ENCODE measurements around the gene AFP. TPM values are rescaled to one million over a fixed set of nuclear protein-coding genes. Genes with fewer than 3 reads are reported as not detected.

The AFP gene
- total RNA-seq, 2 experiments from 2014 or later = not detected

DNA sequence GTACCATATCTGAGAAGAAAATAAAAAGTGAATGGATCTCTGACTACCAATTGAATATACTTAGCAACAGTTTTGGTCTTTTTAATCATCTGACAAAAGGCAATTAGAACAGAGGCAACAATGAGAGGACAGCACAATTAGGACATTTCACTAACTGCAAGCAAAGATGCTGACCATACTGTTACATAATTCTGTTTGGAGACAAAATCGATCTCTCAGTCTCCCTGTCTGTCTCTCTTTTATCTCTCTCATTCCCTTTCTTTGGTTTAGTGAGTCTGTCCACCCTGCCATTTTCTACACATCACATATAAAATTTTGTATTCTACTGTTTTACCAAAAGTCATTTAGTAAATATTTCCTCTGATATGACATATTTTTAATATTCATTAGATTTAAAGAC lies 43.3 kb downstream of the AFP start:
- no peaks in the 10 kb centered on the region for H3K4me1 Mint-ChIP-seq
- ATAC-seq (no peak), DNase-seq (no peak)
- no peaks in the 10 kb centered on the region for H3K27me3 Mint-ChIP-seq
- CTCF ChIA-PET = no interaction called here
- H3K9me3 Mint-ChIP-seq (ENCODE audit: low read depth) = peaks cover 6% of the 10 kb centered on the region
- no peak overlapping the region for H3K4me3 Mint-ChIP-seq
- H3K27ac Mint-ChIP-seq = no peak overlapping the region
- H3K36me3 Mint-ChIP-seq = no peaks in the 10 kb centered on the region

DNA sequence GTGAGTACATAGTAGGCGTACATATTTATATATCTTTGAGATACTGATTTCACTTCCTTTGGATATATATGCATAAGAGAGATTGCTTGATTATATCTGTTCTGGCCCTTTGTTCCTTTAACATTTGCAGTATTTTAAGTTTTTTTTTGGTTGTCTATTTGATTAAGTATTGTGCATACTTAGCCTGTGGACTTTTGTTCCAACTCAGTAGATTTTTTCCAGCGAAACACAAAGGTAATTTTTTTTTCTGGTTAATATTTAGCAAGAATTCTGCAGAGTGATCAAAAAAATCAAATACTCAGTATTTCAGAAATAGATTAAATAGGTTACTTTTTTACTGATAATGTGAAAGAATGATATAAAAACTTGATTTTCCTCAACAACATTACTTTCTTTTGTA lies 45.3 kb downstream of the AFP start, which contains the start of gene AFM:
AFM (plus strand) TSS at position 388 of the 400 bp plus-strand sequence. CDS start 31 bp downstream, outside the sequence.
- no peaks in the 10 kb centered on the region for H3K36me3 Mint-ChIP-seq
- no peak within 1 kb of the TSS for H3K27ac Mint-ChIP-seq
- CTCF ChIA-PET = no interaction called here
- no peaks in the 10 kb centered on the region for H3K9me3 Mint-ChIP-seq (ENCODE audit: low read depth)
- H3K4me1 Mint-ChIP-seq = no peaks in the 10 kb centered on the region
- DNase-seq = no peak
- no peak for ATAC-seq
- no peak within 1 kb of the TSS for H3K4me3 Mint-ChIP-seq
- no peaks in the 10 kb centered on the region for H3K27me3 Mint-ChIP-seq

DNA sequence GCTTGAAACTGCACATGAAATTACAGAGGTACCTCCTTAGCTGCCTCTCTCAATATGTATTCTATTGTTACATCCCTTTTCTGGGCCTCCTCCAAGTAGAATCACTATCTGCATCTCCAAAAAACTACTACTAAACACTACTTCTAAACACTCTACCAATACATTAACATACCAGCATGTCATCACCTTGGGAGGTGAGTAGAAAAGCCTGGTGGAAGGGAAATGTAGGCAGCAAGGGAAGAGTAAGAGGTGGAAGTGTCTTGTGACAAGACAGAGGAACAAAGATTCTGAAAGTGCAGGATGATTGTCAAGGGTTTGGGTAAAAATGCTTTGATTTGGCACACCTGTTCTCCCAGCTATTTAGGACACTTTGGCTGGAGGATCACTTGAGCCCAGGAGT lies 49.1 kb downstream of the AFP start:
- Mint-ChIP-seq H3K4me3 (no peak overlapping the region), H3K27me3 (no peaks in the 10 kb centered on the region), H3K27ac (no peak overlapping the region), H3K4me1 (no peaks in the 10 kb centered on the region), H3K9me3 (ENCODE audit: low read depth) (no peaks in the 10 kb centered on the region), H3K36me3 (no peaks in the 10 kb centered on the region)
- ATAC-seq (no peak), DNase-seq (no peak)
- CTCF ChIA-PET = no interaction called here

DNA sequence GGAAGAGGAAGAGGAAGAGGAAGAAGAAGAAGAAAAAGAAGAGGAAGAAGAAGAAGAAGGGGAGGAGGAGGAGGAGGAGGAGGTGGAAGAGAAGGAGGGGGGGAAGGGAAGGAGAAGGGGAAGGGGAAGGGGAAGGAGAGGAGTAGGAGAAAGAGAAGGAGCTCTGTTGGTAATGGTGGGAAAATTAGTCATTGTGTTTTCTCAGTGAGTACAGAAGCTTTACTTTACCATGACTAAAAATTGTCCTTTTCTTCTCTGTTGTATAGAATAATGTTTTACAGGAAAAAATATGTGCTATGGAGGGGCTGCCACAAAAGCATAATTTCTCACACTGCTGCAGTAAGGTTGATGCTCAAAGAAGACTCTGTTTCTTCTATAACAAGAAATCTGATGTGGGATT lies 49.6 kb downstream of the AFP start:
- Mint-ChIP-seq H3K4me1 (no peaks in the 10 kb centered on the region), H3K27ac (no peak overlapping the region), H3K4me3 (no peak overlapping the region), H3K36me3 (no peaks in the 10 kb centered on the region), H3K9me3 (ENCODE audit: low read depth) (no peaks in the 10 kb centered on the region), H3K27me3 (no peaks in the 10 kb centered on the region)
- CTCF ChIA-PET = no interaction called here
- ATAC-seq (no peak), DNase-seq (no peak)

DNA sequence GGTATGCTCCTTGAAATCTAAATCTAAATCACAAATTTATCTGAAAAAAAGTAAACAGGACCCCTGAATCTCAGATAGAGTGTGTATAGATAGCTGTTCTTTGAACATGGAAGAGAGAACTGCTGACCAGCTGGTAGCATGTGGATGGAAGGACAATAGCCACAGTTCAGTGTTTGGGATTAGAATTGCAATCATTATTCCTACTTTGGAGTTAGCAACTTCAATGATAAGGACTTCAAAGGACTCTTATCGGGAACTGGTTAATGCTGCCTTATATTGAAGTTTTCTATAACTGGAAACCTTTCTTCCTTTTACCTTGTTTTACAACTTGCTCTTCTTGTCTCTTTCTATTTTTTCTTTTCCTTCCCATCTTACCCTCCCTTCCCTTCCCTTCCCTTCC lies 50.5 kb downstream of the AFP start:
- CTCF ChIA-PET = no interaction called here
- ATAC-seq = no peak

DNA sequence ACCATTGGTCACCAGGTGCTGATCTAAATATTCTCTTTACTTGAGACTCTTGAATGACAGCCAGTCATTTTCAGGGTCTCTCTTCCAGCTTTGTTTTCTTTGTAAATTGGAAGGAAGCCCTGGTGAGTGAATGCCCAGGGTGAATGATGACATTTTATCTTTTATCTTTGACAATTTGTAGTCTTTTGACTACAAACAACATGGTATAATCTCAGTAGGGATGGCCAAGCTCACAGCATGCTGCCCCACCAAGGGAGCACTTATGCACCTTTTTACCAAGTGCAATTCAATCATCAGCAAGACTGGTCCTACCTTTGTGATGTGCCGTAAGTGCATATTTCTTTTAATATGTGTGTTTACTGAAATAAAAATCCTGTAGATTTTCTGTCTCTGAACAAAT lies 51.2 kb downstream of the AFP start:
- Mint-ChIP-seq H3K4me1 (no peaks in the 10 kb centered on the region), H3K27ac (no peak overlapping the region), H3K36me3 (no peaks in the 10 kb centered on the region), H3K4me3 (no peak overlapping the region), H3K27me3 (no peaks in the 10 kb centered on the region), H3K9me3 (ENCODE audit: low read depth) (no peaks in the 10 kb centered on the region)
- CTCF ChIA-PET = no interaction called here
- DNase-seq = no peak
- no peak for ATAC-seq

More for the DNA sequence above, 50.5 kb downstream of the AFP start:
- H3K27ac Mint-ChIP-seq = no peak overlapping the region
- H3K36me3 Mint-ChIP-seq = no peaks in the 10 kb centered on the region
- no peaks in the 10 kb centered on the region for H3K9me3 Mint-ChIP-seq (ENCODE audit: low read depth)
- H3K27me3 Mint-ChIP-seq = no peaks in the 10 kb centered on the region
- no peak for DNase-seq
- H3K4me3 Mint-ChIP-seq = no peak overlapping the region
- H3K4me1 Mint-ChIP-seq = no peaks in the 10 kb centered on the region

DNA sequence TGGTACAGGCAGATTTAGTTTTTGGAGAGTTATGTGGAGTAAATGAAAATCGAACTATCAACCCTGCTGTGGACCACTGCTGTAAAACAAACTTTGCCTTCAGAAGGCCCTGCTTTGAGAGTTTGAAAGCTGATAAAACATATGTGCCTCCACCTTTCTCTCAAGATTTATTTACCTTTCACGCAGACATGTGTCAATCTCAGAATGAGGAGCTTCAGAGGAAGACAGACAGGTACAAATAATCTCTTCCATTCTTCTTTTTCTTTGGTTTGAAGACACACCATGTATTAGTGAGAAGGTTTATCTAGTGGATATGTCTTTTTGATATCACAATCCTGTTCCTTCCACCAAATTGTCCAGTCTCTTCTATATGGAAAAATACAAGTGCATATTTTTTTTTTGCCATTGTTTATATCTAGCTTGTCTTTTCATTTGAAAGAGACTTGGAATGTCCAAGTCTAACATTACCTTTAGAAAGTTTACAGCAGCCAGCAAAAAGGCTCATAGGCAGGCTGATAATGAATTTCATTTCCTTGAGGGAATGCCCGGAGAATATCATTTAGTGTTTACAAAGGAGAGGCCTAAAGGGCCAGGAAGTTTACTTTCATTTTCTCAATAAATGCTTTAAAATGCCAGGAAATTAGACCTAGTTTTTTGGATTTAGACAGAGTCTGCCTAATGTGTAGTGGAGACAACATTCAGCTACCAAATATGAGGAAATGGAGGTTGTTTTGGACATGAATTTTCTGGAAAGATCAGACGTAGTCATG lies 64.2 kb downstream of the AFP start:
- H3K9me3 Mint-ChIP-seq (ENCODE audit: low read depth) = no peaks in the 10 kb centered on the region
- no peak overlapping the region for H3K27ac Mint-ChIP-seq
- H3K4me3 Mint-ChIP-seq = no peak overlapping the region
- no peaks in the 10 kb centered on the region for H3K4me1 Mint-ChIP-seq
- no peaks in the 10 kb centered on the region for H3K27me3 Mint-ChIP-seq
- no peaks in the 10 kb centered on the region for H3K36me3 Mint-ChIP-seq
- DNase-seq (no peak), ATAC-seq (no peak)
- CTCF ChIA-PET = interaction anchor here (0.6 kb wide), 1 partner anchor 518 kb away, joined by 3 read pairs; no protein-coding TSS in a partner anchor

DNA sequence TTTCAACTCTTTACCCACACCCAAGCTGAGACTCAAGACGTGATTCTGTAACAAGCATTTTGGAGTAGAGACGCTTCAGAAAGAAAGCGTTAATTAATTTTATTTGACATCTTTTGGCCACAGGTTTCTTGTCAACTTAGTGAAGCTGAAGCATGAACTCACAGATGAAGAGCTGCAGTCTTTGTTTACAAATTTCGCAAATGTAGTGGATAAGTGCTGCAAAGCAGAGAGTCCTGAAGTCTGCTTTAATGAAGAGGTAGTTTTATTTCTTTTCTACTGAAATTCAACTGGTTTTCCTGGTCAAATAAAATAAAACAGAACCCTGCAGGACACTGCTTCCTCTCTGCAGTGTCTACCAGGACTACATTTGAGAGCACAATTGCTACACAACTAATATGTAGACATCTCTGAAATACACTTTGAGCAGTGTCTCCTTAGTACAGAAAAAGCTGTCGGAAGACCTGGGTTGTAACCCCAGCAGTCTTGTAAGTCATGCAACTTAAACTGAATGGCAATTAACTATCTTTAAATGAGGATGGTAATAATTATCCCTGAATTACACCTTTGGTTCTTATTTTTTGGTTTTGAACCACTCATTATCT lies 65.7 kb downstream of the AFP start:
- Mint-ChIP-seq H3K36me3 (no peaks in the 10 kb centered on the region), H3K27ac (no peak overlapping the region), H3K4me1 (no peaks in the 10 kb centered on the region), H3K9me3 (ENCODE audit: low read depth) (no peaks in the 10 kb centered on the region), H3K4me3 (no peak overlapping the region), H3K27me3 (no peaks in the 10 kb centered on the region)
- CTCF ChIA-PET = no interaction called here
- ATAC-seq (no peak), DNase-seq (no peak)

DNA sequence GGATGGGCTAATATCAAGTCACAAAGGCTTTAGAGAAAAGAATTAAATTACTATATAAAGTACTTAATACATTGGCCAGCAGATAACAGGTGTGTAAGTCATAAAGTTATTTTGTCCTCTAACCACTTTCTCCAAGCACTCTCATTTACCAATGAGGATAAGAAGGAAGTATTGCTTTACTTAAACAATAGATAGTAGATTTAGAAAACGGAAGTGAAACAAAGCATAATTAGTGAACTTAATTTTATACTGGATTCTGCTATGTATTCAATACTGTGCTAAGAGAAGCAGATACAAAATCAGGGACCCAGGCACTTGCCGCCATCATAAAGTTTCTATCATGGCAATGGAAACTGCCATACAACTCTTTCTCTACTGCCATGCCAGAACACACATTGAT lies 69.5 kb downstream of the AFP start:
- H3K27ac Mint-ChIP-seq = no peak overlapping the region
- H3K4me3 Mint-ChIP-seq = no peak overlapping the region
- CTCF ChIA-PET = no interaction called here
- ATAC-seq = no peak
- no peaks in the 10 kb centered on the region for H3K9me3 Mint-ChIP-seq (ENCODE audit: low read depth)
- H3K4me1 Mint-ChIP-seq = no peaks in the 10 kb centered on the region
- no peak for DNase-seq
- no peaks in the 10 kb centered on the region for H3K36me3 Mint-ChIP-seq
- peaks cover 2% of the 10 kb centered on the region for H3K27me3 Mint-ChIP-seq

Other genes starting within 250 kb of the AFP start
- gene ANKRD17, start 177.4 kb upstream of the AFP start, total RNA-seq = 10 to 100 TPM; 50.6 to 57.5 TPM
- not detected for gene ALB, start 31.9 kb upstream of the AFP start, total RNA-seq
- not detected for gene AFM, start 45.5 kb downstream of the AFP start, total RNA-seq
- not detected for gene RASSF6, start 184.2 kb downstream of the AFP start, total RNA-seq

Data from activated CD8-positive, alpha-beta memory T cell treated with anti-CD3 and anti-CD28 coated beads, Interleukin-2, amount 10 ng/mL, durations not matched to agents 7 days and 5 days (primary cell).